A673 (cell line): ENCODE measurements around the gene CSNK2A2. TPM values are rescaled to one million over a fixed set of nuclear protein-coding genes. Genes with fewer than 3 reads are reported as not detected.

ENCODE experiments used
- BruUV-seq: library from RNA; stranded (reverse); fragments of 400-500 nt; replicated peaks from 2 replicates; lab custom pipeline; 2021; lab: Mats Ljungman, UMichigan
- CTCF ChIA-PET: fragments of 300-600 bp; sonication (Branson Sonifier 250); formaldehyde crosslinking; loops from one replicate; lab custom pipeline; 2022; ENCODE audit warnings: antibody characterized with exemption; lab: Charles Lee
- POLR2A ChIA-PET: fragments of 300-600 bp; sonication (Branson Sonifier 250); formaldehyde crosslinking; loops from one replicate; lab custom pipeline; 2022; ENCODE audit warnings: antibody characterized with exemption; ENCODE audit not compliant: low non-redundant PET; lab: Charles Lee
- DNase-seq: peaks from one replicate; pipeline ENCODE4 v3.0.0-alpha.2; 2015; ENCODE audit warnings: low spot score
- H3K27ac ChIP-seq: fragments of 200-600 bp; sonication (generic); 2 replicates; pipeline ENCODE4 v1.5.1; 2016; ENCODE audit warnings: mixed run types, low read depth, mild to moderate bottlenecking, mixed read lengths, antibody characterized with exemption, low read length; ENCODE audit not compliant: poor library complexity, severe bottlenecking
- H3K27me3 ChIP-seq: fragments of 200-600 bp; sonication (generic); replicated peaks from 2 replicates; pipeline ENCODE4 v1.6.1; 2017; ENCODE audit warnings: mixed run types, low read depth, mild to moderate bottlenecking, mixed read lengths, antibody characterized with exemption, low read length; ENCODE audit not compliant: insufficient read depth, poor library complexity
- H3K36me3 ChIP-seq: fragments of 200-600 bp; sonication (generic); 2 replicates; pipeline ENCODE4 v1.6.1; 2016; ENCODE audit warnings: mixed run types, mild to moderate bottlenecking, mixed read lengths, antibody characterized with exemption, low read length; ENCODE audit not compliant: insufficient read depth, poor library complexity, severe bottlenecking
- H3K4me1 ChIP-seq: fragments of 200-600 bp; sonication (generic); 2 replicates; pipeline ENCODE4 v1.6.1; 2017; ENCODE audit warnings: mixed run types, mild to moderate bottlenecking, mixed read lengths, antibody characterized with exemption, low read length; ENCODE audit not compliant: insufficient read depth, poor library complexity, severe bottlenecking
- H3K4me3 ChIP-seq: fragments of 200-600 bp; sonication (generic); 2 replicates; pipeline ENCODE4 v1.5.1; 2016; ENCODE audit warnings: low read depth, mixed run types, mild to moderate bottlenecking, mixed read lengths, low read length; ENCODE audit not compliant: poor library complexity, severe bottlenecking
- H3K9me3 ChIP-seq: fragments of 200-600 bp; sonication (generic); 2 replicates; pipeline ENCODE4 v1.6.1; 2016; ENCODE audit warnings: mixed run types, low read depth, mild to moderate bottlenecking, mixed read lengths, antibody characterized with exemption, low read length; ENCODE audit not compliant: poor library complexity, severe bottlenecking
- CTCF ChIP-seq: fragments of 300-800, 200-600 bp; sonication (generic); conservative IDR thresholded peaks from 2 replicates; pipeline ENCODE4 v1.5.1; 2017; ENCODE audit warnings: low read depth, mild to moderate bottlenecking, antibody characterized with exemption, low read length, moderate library complexity, mixed read lengths
- EZH2 ChIP-seq: fragments of 200-600 bp; sonication (generic); IDR thresholded peaks from 2 replicates; pipeline ENCODE4 v1.6.1; 2017; ENCODE audit warnings: borderline replicate concordance, low read depth, mild to moderate bottlenecking, mixed read lengths, antibody characterized with exemption, low read length; ENCODE audit not compliant: poor library complexity, severe bottlenecking
- intact Hi-C: fragments of 100-400 bp; cut with micrococcal nuclease; formaldehyde crosslinking; loops from one replicate; pipeline ENCODE4 v1.10.0; 2022; ENCODE audit not compliant: unreplicated experiment
- total RNA-seq: library from RNA; stranded (reverse); gene quantifications from 2 replicates; pipeline ENCODE4 v1.2.3, GENCODE V29; 2021

Gene CSNK2A2
- total RNA-seq, 1 experiment from 2014 or later, result 114 TPM

- ChIA-PET POLR2A (no interaction called here), CTCF (no interaction called here)
- BruUV-seq, result no TSS peak
- Histone ChIP-seq H3K9me3 (no peaks in the 10 kb centered on the region), H3K27ac (no peak overlapping the region), H3K36me3 (no peaks in the 10 kb centered on the region), H3K27me3 (no peaks in the 10 kb centered on the region), H3K4me1 (peaks cover 56% of the 10 kb centered on the region), H3K4me3 (no peak overlapping the region)
- TF ChIP-seq CTCF (no peak), EZH2 (no peak)
- intact Hi-C loops, result loop anchor here (10.0 kb wide), 2 partner anchors 360 to 550 kb away; no protein-coding TSS in a partner anchor
- DNase-seq, result no peak
Measured at GRCh38 chr16:58125041-58125440, 72.9 kb downstream of the CSNK2A2 start.

GRCh38 chr16:58124601-58124915 lies 73.3 kb downstream of the CSNK2A2 start:
- Histone ChIP-seq H3K27me3 (no peaks in the 10 kb centered on the region), H3K36me3 (no peaks in the 10 kb centered on the region), H3K4me3 (no peak overlapping the region), H3K9me3 (no peaks in the 10 kb centered on the region), H3K4me1 (peaks cover 61% of the 10 kb centered on the region), H3K27ac (no peak overlapping the region)
- DNase-seq, result no peak
- ChIA-PET POLR2A (no interaction called here), CTCF (no interaction called here)
- TF ChIP-seq EZH2 (no peak), CTCF (no peak)
- intact Hi-C loops, result loop anchor here (10.0 kb wide), 2 partner anchors 360 to 550 kb away; no protein-coding TSS in a partner anchor
- no TSS peak for BruUV-seq

- CTCF ChIA-PET, result no interaction called here
- no peaks in the 10 kb centered on the region for H3K27me3 ChIP-seq
- H3K4me1 ChIP-seq, result peaks cover 66% of the 10 kb centered on the region
- H3K36me3 ChIP-seq, result no peaks in the 10 kb centered on the region
- POLR2A ChIA-PET, result no interaction called here
- H3K27ac ChIP-seq, result no peak overlapping the region
- no peak for TF ChIP-seq EZH2
- no peak for TF ChIP-seq CTCF
- no TSS peak for BruUV-seq
- H3K9me3 ChIP-seq, result no peaks in the 10 kb centered on the region
- no peak overlapping the region for H3K4me3 ChIP-seq
- intact Hi-C loops, result loop anchor here (2.0 to 10.0 kb wide), 4 partner anchors 103 to 549 kb away; no protein-coding TSS in a partner anchor
- DNase-seq, result no peak
Measured at GRCh38 chr16:58123896-58124600, 73.9 kb downstream of the CSNK2A2 start.
